Ovary (tissue), 9 donors: ENCODE results near the gene LCE1A. TPM values are rescaled to one million over a fixed set of nuclear protein-coding genes. Genes with fewer than 3 reads are reported as not detected.
A peak's percentile ranks its signal among the peaks of the same experiment; 100 is the strongest.

Experiments
- DNase-seq, 5 donors: peaks; one replicate each; pipeline ENCODE4 v3.0.0-alpha.2; 2019 to 2020
- H3K27ac ChIP-seq, 2 donors: fragments of 200-600 bp; one replicate each; pipeline versions ENCODE4 v1.5.1 to v1.8.0; 2019 to 2022
- H3K27me3 ChIP-seq: fragments of 200-600 bp; one replicate; pipeline ENCODE4 v1.8.0; 2022
- H3K36me3 ChIP-seq: fragments of 200-600 bp; sonication (generic); one replicate; pipeline ENCODE4 v1.5.1; 2019
- H3K4me1 ChIP-seq: one replicate; pipeline ENCODE4 v1.8.1; 2013; ENCODE audit warnings: mild to moderate bottlenecking, moderate library complexity; ENCODE audit not compliant: insufficient read depth
- H3K4me3 ChIP-seq: fragments of 200-600 bp; sonication (generic); one replicate; pipeline ENCODE4 v1.5.1; 2017
- H3K9me3 ChIP-seq, 2 donors: fragments of 200-600 bp in 1 of 2; sonication (generic) in 1 of 2; one replicate each; pipeline versions ENCODE4 v1.5.1 to v1.8.1; 2013 to 2019; ENCODE audit warnings: mild to moderate bottlenecking in 1 of 2, moderate library complexity in 1 of 2
- EP300 ChIP-seq: sonication (generic); formaldehyde crosslinking; IDR thresholded peaks from one replicate; pipeline ENCODE4 v1.6.1; 2017; ENCODE audit warnings: antibody characterized with exemption
- POLR2A ChIP-seq: fragments of 450-650 bp; IDR thresholded peaks from one replicate; pipeline ENCODE4 v1.6.1; 2017; ENCODE audit warnings: antibody characterized with exemption, mild to moderate bottlenecking, moderate library complexity
- WGBS, 3 donors: extraction: QIAGEN DNeasy Blood & Tissue Kit in 1 of 3; methylation state at CpG; one replicate each; pipeline versions ENCODE4 v1.1.5 to v1.1.7; 2013 to 2017; 5-methylcytosine and 5-hydroxymethylcytosine counted together
- intact Hi-C, 4 donors: fragments of 100-400 bp; cut with DNase I; formaldehyde crosslinking; loops; one replicate each; pipeline versions ENCODE4 v1.11.0 to v1.15.1; 2022 to 2023
- polyA plus RNA-seq, 2 donors: library from polyadenylated mRNA; stranded (reverse); fragments of 200-250 nt in 1 of 2; fragments of 350-450 nt in 1 of 2; fragmentation: Illumina TruSeq in 1 of 2; extraction: RNeasy Lipid Tissue Mini Kit (QIAGEN cat#74804) in 1 of 2; gene quantifications; one replicate each; pipeline ENCODE4 v1.2.3, GENCODE V29; 2013 to 2014
- total RNA-seq, 7 donors: library from RNA; depleted of rRNA in 2 of 7; stranded (reverse); fragments of >200 nt in 2 of 7; fragmentation: NEBNext Ultra II Directional in 3 of 7; extraction: Animal tissue kit (Norgen Biotek cat#: 25700) in 3 of 7; gene quantifications; one replicate each; pipeline versions ENCODE4 v1.1.0 to v1.2.4, GENCODE V29; 2016 to 2023
- TF ChIP-seq, protein P1 (sequence below), 3 donors: fragments of 450-650 bp in 2 of 3; fragments of 200-600 bp in 1 of 3; IDR thresholded peaks; one replicate each; pipeline versions ENCODE4 v1.5.1 to v1.8.0; 2016 to 2022; ENCODE audit warnings: antibody characterized with exemption in 3 of 3, mild to moderate bottlenecking in 1 of 3
- donor health status: DM: no; HTN: no; CAD: no; lungs with moderate emphysema.
- donor health status: DM: no; HTN: no; CAD: no.
- donor health status: Bipolar disorder and iron deficiency.
- donor health status: DM: yes; HTN: yes; CAD: no.
- donor health status: DM: no; HTN: no; CAD: no.
- donor health status: DM: yes; HTN: yes; CAD: no.

Gene LCE1A
- total and polyA plus RNA-seq, 9 donors = not detected

DNA sequence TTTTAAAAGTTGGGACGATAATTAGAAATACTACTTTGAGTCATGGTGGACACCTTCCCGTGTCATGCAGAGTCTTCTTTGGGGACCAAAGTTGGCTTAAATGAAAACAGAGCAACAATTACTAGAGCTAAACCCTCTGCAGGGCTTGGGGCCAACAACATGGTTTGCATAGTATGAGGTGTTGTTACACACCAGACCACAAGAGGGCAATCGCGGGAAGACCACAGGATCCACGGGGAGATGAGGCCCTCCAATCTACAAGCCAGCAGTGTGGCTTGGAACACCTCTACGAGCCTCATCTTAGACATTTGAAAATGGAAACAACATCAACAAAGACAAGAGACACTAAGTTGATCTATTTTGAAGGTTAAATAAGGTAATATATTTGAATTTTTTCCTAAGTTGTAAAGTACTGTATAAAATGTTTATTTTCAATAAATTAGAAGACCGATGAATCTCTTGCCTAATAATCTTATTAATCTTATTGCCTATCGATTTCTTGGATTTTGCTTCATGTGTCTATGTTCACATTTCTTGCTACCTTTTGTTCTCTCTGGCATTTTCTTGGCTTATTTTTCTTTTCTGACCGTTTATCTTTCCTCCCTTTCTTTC is 42.6 kb downstream of the LCE1A start:
- no peak for TF ChIP-seq EP300
- TF ChIP-seq, protein P1, sequence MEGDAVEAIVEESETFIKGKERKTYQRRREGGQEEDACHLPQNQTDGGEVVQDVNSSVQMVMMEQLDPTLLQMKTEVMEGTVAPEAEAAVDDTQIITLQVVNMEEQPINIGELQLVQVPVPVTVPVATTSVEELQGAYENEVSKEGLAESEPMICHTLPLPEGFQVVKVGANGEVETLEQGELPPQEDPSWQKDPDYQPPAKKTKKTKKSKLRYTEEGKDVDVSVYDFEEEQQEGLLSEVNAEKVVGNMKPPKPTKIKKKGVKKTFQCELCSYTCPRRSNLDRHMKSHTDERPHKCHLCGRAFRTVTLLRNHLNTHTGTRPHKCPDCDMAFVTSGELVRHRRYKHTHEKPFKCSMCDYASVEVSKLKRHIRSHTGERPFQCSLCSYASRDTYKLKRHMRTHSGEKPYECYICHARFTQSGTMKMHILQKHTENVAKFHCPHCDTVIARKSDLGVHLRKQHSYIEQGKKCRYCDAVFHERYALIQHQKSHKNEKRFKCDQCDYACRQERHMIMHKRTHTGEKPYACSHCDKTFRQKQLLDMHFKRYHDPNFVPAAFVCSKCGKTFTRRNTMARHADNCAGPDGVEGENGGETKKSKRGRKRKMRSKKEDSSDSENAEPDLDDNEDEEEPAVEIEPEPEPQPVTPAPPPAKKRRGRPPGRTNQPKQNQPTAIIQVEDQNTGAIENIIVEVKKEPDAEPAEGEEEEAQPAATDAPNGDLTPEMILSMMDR (IDR thresholded peaks at IDR 0.05) = peak in 2 of 3 donors; percentile 28 to 30
- TF ChIP-seq POLR2A = no peak
- WGBS, 3 donors = 39 to 50% (median 48%) methylated on average over 9 of the region's 9 CpGs

DNA sequence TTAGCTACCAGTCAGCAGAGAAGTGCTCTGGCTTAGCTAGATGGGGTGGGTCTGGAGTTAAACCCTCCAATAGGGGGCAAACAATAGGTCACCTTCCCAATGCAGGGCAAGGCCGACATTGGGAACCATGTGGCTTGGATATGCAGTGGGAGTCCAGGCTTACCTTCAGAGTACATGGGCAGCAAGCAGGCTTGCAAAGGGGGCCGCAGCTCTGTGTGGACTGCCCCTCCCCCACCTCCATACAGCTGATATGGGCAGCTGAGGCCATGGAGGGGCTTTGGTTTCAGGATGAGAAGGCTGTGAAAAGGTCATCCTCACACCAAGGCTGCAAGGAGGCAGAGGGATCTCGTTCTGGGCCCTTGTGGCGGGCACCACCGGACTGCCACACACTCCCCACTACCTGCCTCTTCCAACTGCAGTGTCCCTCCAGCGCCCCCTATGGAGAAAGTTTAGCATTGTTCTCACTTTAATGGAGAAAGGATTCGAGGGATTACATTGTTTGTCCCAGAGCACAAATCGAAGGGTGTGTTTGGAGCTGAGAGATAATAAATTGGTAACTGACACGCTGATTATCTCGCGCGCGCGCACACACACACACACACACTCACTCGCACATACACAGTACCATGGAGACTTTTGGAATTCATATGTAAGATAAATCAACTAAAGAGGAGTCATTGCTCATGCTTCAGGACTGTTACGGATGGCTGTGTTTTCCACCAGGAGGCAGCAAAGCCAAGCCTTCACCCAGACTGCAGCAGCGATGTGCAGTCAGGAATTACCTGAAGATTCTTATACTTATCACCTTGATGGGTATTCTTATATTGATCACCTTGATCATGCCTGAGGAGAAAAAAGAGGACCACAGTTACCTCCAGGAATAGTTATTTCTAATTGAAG is 43.8 kb downstream of the LCE1A start:
- Histone ChIP-seq H3K27ac (no peak overlapping the region), H3K36me3 (no peaks in the 10 kb centered on the region), H3K9me3 (no peaks in the 10 kb centered on the region), H3K27me3 (no peaks in the 10 kb centered on the region), H3K4me3 (no peak overlapping the region), H3K4me1 (no peaks in the 10 kb centered on the region)
- TF ChIP-seq, protein P1 (IDR thresholded peaks at IDR 0.05) = no peak
- TF ChIP-seq EP300 = no peak
- TF ChIP-seq POLR2A = no peak
- intact Hi-C loops = loop anchor here in 1 of 4 donors (5.0 kb wide), 1 partner anchor 351 kb away; no protein-coding TSS in a partner anchor
- 60 to 74% (median 68%) methylated on average over 17 of the region's 17 CpGs for WGBS, 3 donors
- DNase-seq = no peak

More for the DNA sequence above, 42.6 kb downstream of the LCE1A start:
- Histone ChIP-seq H3K27me3 (no peaks in the 10 kb centered on the region), H3K4me3 (no peak overlapping the region), H3K9me3 (no peaks in the 10 kb centered on the region), H3K27ac (no peak overlapping the region), H3K4me1 (no peaks in the 10 kb centered on the region), H3K36me3 (no peaks in the 10 kb centered on the region)
- intact Hi-C loops = loop anchor here in 1 of 4 donors (5.0 kb wide), 1 partner anchor 352 kb away; no protein-coding TSS in a partner anchor
- DNase-seq = peak; percentile 49 to 70 (median 61)

DNA sequence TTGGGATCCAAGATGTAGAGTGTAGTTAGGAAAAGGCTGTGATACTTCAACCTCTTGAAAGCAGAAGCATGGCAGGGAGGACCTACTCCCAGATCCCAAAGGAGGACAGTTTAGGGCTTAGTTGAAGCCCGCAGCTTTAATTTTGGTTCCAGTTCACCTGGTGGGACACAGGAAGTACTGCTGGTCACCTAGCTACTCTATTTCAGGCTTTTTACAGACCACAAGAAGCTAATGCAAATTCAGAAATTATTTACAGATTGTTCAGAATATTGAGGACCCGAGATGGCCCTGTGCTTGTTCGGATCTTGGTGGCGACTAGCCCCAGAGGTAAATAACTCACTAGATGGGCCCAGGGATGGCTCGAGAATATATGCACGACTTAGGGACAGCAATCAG is 44.5 kb downstream of the LCE1A start:
- no peak for DNase-seq
- 91 to 95% (median 94%) methylated on average over 6 of the region's 6 CpGs for WGBS, 3 donors
- no peaks in the 10 kb centered on the region for H3K36me3 ChIP-seq
- TF ChIP-seq, protein P1 (IDR thresholded peaks at IDR 0.05) = no peak
- TF ChIP-seq EP300 (no peak), POLR2A (no peak)
- no peaks in the 10 kb centered on the region for H3K4me1 ChIP-seq
- no peak overlapping the region for H3K4me3 ChIP-seq
- intact Hi-C loops = loop anchor here in 1 of 4 donors (5.0 kb wide), 1 partner anchor 351 kb away; no protein-coding TSS in a partner anchor
- no peaks in the 10 kb centered on the region for H3K9me3 ChIP-seq
- no peak overlapping the region for H3K27ac ChIP-seq
- no peaks in the 10 kb centered on the region for H3K27me3 ChIP-seq

DNA sequence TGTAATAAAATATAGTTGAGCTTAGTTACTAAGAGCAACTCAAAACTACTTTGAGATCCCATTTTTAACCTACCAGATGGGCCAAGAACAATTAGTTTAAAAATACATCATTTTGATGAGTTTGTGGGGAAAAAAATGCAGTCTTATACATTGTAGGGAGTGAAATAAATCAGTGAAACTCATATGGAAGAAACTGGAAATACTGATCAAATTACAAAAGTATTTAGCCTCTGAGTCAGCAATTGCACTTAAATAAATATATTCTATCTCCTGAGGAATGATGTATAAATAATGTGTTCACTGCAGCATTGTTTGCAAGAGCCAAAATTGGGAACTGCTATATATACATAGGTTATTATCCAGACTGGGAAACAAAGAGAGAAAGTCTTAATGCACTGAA is 46.2 kb downstream of the LCE1A start:
- H3K4me3 ChIP-seq = no peak overlapping the region
- intact Hi-C loops = loop anchor here in 1 of 4 donors (5.0 kb wide), 1 partner anchor 349 kb away; no protein-coding TSS in a partner anchor
- H3K27me3 ChIP-seq = no peaks in the 10 kb centered on the region
- no peaks in the 10 kb centered on the region for H3K9me3 ChIP-seq
- no peaks in the 10 kb centered on the region for H3K36me3 ChIP-seq
- H3K27ac ChIP-seq = no peak overlapping the region
- TF ChIP-seq EP300 (no peak), POLR2A (no peak)
- TF ChIP-seq, protein P1 (IDR thresholded peaks at IDR 0.05) = no peak
- no peaks in the 10 kb centered on the region for H3K4me1 ChIP-seq
- DNase-seq = no peak
